HepG2 (cell line): Measurements from ENCODE around the gene FITM1. TPM values are rescaled to one million over a fixed set of nuclear protein-coding genes. Genes with fewer than 3 reads are reported as not detected.

ENCODE experiments used
- CCAR2 ChIP-seq: fragments of 200-400 bp; formaldehyde crosslinking; optimal IDR thresholded peaks from 2 replicates; pipeline ENCODE3; 2018; ENCODE audit warnings: low read depth, mild to moderate bottlenecking, low read length, moderate library complexity
- ELF1 ChIP-seq: sonication (generic); formaldehyde crosslinking; IDR thresholded peaks from 2 replicates; pipeline ENCODE4 v1.4.0; 2020; ENCODE audit warnings: missing genetic modification reagents
- EZH2 ChIP-seq: conservative IDR thresholded peaks from 2 replicates; pipeline ENCODE4 v1.6.1; 2012; ENCODE audit warnings: mild to moderate bottlenecking, low read depth, low read length, moderate library complexity
- GFI1 ChIP-seq: sonication (generic); formaldehyde crosslinking; IDR thresholded peaks from 2 replicates; pipeline ENCODE4 v1.5.0; 2020; ENCODE audit warnings: missing genetic modification reagents, mild to moderate bottlenecking, borderline replicate concordance
- REL ChIP-seq: sonication (generic); formaldehyde crosslinking; conservative IDR thresholded peaks from 2 replicates; pipeline ENCODE4 v1.8.0; 2022; ENCODE audit warnings: mild to moderate bottlenecking, missing genetic modification reagents, moderate library complexity
- SIX4 ChIP-seq: sonication (generic); formaldehyde crosslinking; IDR thresholded peaks from 2 replicates; pipeline ENCODE4 v1.4.0; 2020; ENCODE audit warnings: missing genetic modification reagents
- ZBTB3 ChIP-seq: sonication (generic); formaldehyde crosslinking; IDR thresholded peaks from 2 replicates; pipeline ENCODE4 v1.4.0; 2020; ENCODE audit warnings: low read depth, mild to moderate bottlenecking, moderate library complexity, missing genetic modification reagents, borderline replicate concordance
- ZFP1 ChIP-seq: IDR thresholded peaks from 2 replicates; pipeline ENCODE4 v1.6.1; 2016
- ZNF333 ChIP-seq: sonication (generic); formaldehyde crosslinking; IDR thresholded peaks from 2 replicates; pipeline ENCODE4 v1.4.0; 2020; ENCODE audit warnings: mild to moderate bottlenecking, missing genetic modification reagents, borderline replicate concordance
- ZNF737 ChIP-seq: sonication (generic); formaldehyde crosslinking; IDR thresholded peaks from 2 replicates; pipeline ENCODE4 v1.5.0; 2020; ENCODE audit warnings: missing genetic modification reagents, mild to moderate bottlenecking, borderline replicate concordance
- polyA plus RNA-seq, 8 experiments: library from polyadenylated mRNA; depleted of rRNA in 3 of 8; stranded (reverse) in 7 of 8; unstranded in 1 of 8; fragments of >200 nt; fragmentation: Illumina TruSeq in 4 of 8; extraction: Trizol in 4 of 8; gene quantifications; 2 replicates each; pipeline versions ENCODE4 v1.2.1 to v1.2.3, GENCODE V29; 2011 to 2016; ENCODE audit warnings: low read depth in 4 of 8, missing spikeins in 1 of 8, mixed read lengths in 1 of 8; ENCODE audit not compliant: insufficient read depth in 1 of 8
- total RNA-seq, 5 experiments: library from RNA; depleted of rRNA; stranded (reverse); fragments of >200 nt; fragmentation: Illumina TruSeq; extraction: Trizol; gene quantifications; 2 replicates each; pipeline ENCODE4 v1.2.3, GENCODE V29; 2016; ENCODE audit warnings: low read depth in 1 of 5
- TF ChIP-seq, protein P1 (sequence below): IDR thresholded peaks from 2 replicates; pipeline ENCODE4 v1.4.0; 2020; ENCODE audit warnings: mild to moderate bottlenecking, missing genetic modification reagents
- TF ChIP-seq, protein P2 (sequence below): sonication (generic); formaldehyde crosslinking; IDR thresholded peaks from 2 replicates; pipeline ENCODE4 v1.5.0; 2020; ENCODE audit warnings: mild to moderate bottlenecking, missing genetic modification reagents, borderline replicate concordance
- TF ChIP-seq, protein P3 (sequence below): sonication (generic); formaldehyde crosslinking; IDR thresholded peaks from 2 replicates; pipeline ENCODE4 v1.5.1; 2020; ENCODE audit warnings: mild to moderate bottlenecking, missing genetic modification reagents, moderate library complexity

Gene FITM1
- total and polyA plus RNA-seq, 2 of the 13 experiments (the other 11 are each of a cell fraction or from before 2014, with no cell fraction given), result 2.7 to 5.8 TPM

DNA sequence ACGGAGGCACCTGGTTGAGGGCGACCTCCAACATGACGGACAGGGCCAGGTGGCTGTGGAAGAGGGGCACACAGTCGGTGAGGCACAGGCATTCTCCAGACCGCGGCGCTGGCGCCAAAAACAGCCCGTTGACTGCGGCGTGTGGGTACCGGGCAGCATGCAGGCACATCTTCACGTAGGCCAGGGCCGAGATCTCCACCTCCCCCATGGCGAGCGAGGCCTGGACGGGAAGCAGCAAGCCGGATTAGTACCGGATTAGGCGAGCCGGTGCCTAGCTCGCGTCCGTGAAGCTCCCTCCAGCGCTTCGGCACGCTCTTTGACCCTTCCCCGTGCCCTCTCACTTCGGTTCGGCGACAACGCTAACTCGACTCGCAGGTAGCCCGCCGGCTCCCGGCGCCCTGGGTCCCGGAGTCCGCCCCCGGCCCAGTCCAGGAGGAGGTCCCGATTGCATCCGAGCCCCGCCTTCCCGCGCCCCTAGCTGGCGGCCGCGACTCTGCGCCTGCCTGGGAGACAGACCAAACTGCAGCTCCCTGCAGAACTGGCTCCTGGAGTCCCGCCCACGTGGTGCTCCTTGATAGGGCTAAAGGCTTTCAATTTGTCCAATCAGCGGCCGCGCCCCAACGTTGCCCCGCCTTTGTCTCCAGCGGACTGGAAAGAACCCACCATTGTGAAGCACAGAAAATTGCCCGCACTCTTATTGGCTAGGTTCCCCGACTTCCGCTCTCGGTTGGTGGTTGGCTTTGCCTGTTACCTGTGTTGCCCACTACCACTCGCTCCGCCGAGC lies 10.8 kb downstream of the FITM1 start, which contains the start of gene EMC9 (continued):
- TF ChIP-seq REL (CRISPR knock-in tag) (no peak), ZNF333 (CRISPR knock-in tag) (peak; percentile 98), ZBTB3 (CRISPR knock-in tag) (peak; percentile 94), ZNF737 (CRISPR knock-in tag) (no peak), CCAR2 (peak; percentile 27), SIX4 (CRISPR knock-in tag) (peak; percentile 80; the same call in 1 of the 2 replicates), ZFP1 (no peak), ELF1 (peak; percentile 93), GFI1 (CRISPR knock-in tag) (no peak), EZH2 (no peak)
- TF ChIP-seq, protein P1, sequence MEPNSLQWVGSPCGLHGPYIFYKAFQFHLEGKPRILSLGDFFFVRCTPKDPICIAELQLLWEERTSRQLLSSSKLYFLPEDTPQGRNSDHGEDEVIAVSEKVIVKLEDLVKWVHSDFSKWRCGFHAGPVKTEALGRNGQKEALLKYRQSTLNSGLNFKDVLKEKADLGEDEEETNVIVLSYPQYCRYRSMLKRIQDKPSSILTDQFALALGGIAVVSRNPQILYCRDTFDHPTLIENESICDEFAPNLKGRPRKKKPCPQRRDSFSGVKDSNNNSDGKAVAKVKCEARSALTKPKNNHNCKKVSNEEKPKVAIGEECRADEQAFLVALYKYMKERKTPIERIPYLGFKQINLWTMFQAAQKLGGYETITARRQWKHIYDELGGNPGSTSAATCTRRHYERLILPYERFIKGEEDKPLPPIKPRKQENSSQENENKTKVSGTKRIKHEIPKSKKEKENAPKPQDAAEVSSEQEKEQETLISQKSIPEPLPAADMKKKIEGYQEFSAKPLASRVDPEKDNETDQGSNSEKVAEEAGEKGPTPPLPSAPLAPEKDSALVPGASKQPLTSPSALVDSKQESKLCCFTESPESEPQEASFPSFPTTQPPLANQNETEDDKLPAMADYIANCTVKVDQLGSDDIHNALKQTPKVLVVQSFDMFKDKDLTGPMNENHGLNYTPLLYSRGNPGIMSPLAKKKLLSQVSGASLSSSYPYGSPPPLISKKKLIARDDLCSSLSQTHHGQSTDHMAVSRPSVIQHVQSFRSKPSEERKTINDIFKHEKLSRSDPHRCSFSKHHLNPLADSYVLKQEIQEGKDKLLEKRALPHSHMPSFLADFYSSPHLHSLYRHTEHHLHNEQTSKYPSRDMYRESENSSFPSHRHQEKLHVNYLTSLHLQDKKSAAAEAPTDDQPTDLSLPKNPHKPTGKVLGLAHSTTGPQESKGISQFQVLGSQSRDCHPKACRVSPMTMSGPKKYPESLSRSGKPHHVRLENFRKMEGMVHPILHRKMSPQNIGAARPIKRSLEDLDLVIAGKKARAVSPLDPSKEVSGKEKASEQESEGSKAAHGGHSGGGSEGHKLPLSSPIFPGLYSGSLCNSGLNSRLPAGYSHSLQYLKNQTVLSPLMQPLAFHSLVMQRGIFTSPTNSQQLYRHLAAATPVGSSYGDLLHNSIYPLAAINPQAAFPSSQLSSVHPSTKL, result peak; percentile 61
- TF ChIP-seq, protein P2, sequence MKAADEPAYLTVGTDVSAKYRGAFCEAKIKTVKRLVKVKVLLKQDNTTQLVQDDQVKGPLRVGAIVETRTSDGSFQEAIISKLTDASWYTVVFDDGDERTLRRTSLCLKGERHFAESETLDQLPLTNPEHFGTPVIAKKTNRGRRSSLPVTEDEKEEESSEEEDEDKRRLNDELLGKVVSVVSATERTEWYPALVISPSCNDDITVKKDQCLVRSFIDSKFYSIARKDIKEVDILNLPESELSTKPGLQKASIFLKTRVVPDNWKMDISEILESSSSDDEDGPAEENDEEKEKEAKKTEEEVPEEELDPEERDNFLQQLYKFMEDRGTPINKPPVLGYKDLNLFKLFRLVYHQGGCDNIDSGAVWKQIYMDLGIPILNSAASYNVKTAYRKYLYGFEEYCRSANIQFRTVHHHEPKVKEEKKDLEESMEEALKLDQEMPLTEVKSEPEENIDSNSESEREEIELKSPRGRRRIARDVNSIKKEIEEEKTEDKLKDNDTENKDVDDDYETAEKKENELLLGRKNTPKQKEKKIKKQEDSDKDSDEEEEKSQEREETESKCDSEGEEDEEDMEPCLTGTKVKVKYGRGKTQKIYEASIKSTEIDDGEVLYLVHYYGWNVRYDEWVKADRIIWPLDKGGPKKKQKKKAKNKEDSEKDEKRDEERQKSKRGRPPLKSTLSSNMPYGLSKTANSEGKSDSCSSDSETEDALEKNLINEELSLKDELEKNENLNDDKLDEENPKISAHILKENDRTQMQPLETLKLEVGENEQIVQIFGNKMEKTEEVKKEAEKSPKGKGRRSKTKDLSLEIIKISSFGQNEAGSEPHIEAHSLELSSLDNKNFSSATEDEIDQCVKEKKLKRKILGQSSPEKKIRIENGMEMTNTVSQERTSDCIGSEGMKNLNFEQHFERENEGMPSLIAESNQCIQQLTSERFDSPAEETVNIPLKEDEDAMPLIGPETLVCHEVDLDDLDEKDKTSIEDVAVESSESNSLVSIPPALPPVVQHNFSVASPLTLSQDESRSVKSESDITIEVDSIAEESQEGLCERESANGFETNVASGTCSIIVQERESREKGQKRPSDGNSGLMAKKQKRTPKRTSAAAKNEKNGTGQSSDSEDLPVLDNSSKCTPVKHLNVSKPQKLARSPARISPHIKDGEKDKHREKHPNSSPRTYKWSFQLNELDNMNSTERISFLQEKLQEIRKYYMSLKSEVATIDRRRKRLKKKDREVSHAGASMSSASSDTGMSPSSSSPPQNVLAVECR (CRISPR knock-in tag), result no peak
- TF ChIP-seq, protein P3, sequence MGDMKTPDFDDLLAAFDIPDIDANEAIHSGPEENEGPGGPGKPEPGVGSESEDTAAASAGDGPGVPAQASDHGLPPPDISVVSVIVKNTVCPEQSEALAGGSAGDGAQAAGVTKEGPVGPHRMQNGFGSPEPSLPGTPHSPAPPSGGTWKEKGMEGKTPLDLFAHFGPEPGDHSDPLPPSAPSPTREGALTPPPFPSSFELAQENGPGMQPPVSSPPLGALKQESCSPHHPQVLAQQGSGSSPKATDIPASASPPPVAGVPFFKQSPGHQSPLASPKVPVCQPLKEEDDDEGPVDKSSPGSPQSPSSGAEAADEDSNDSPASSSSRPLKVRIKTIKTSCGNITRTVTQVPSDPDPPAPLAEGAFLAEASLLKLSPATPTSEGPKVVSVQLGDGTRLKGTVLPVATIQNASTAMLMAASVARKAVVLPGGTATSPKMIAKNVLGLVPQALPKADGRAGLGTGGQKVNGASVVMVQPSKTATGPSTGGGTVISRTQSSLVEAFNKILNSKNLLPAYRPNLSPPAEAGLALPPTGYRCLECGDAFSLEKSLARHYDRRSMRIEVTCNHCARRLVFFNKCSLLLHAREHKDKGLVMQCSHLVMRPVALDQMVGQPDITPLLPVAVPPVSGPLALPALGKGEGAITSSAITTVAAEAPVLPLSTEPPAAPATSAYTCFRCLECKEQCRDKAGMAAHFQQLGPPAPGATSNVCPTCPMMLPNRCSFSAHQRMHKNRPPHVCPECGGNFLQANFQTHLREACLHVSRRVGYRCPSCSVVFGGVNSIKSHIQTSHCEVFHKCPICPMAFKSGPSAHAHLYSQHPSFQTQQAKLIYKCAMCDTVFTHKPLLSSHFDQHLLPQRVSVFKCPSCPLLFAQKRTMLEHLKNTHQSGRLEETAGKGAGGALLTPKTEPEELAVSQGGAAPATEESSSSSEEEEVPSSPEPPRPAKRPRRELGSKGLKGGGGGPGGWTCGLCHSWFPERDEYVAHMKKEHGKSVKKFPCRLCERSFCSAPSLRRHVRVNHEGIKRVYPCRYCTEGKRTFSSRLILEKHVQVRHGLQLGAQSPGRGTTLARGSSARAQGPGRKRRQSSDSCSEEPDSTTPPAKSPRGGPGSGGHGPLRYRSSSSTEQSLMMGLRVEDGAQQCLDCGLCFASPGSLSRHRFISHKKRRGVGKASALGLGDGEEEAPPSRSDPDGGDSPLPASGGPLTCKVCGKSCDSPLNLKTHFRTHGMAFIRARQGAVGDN (CRISPR knock-in tag), result peak; percentile 97
